ENCODE data around the gene TIMM23.

DNA sequence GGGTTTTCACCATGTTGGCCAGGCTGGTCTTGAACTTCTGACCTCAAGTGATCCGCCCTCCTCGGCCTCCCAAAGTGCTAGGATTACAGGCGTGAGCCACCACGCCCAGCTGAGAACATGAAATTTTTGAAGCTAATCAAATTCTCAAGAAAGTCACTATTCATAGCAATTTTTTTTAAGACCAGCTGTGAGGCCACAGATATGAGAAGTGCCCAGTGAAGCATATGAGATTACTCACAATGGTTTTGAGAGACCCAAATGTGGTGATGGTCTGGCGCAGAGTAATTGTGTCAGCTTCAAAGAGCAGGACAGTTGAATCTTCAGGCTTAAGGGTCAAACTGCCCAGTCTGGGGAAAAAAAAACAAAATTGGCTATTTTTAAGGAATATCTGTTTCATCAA is 41.9 kb downstream of the TIMM23 start:
- TF ChIP-seq, protein P1, sequence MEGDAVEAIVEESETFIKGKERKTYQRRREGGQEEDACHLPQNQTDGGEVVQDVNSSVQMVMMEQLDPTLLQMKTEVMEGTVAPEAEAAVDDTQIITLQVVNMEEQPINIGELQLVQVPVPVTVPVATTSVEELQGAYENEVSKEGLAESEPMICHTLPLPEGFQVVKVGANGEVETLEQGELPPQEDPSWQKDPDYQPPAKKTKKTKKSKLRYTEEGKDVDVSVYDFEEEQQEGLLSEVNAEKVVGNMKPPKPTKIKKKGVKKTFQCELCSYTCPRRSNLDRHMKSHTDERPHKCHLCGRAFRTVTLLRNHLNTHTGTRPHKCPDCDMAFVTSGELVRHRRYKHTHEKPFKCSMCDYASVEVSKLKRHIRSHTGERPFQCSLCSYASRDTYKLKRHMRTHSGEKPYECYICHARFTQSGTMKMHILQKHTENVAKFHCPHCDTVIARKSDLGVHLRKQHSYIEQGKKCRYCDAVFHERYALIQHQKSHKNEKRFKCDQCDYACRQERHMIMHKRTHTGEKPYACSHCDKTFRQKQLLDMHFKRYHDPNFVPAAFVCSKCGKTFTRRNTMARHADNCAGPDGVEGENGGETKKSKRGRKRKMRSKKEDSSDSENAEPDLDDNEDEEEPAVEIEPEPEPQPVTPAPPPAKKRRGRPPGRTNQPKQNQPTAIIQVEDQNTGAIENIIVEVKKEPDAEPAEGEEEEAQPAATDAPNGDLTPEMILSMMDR (IDR thresholded peaks at IDR 0.05) = no peak
- TF ChIP-seq POLR2AphosphoS5 (IDR thresholded peaks at IDR 0.05; ENCODE audit: insufficient read depth in 1 of 2, low read depth in 1 of 2) = no peak
